GM18861 (cell line): Measurements from ENCODE around the gene COX17.
"Not testable (repeated sequence)": the region's sequence is repeated elsewhere in the genome, so short reads cannot be mapped to it uniquely, and the experiment has no call there.

Experiments
- ATAC-seq: cut with Tn5 transposase; IDR thresholded peaks from one replicate; pipeline ENCODE4 v1.9.1; 2021; ENCODE audit not compliant: unreplicated experiment

The COX17 gene, protein sequence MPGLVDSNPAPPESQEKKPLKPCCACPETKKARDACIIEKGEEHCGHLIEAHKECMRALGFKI

DNA sequence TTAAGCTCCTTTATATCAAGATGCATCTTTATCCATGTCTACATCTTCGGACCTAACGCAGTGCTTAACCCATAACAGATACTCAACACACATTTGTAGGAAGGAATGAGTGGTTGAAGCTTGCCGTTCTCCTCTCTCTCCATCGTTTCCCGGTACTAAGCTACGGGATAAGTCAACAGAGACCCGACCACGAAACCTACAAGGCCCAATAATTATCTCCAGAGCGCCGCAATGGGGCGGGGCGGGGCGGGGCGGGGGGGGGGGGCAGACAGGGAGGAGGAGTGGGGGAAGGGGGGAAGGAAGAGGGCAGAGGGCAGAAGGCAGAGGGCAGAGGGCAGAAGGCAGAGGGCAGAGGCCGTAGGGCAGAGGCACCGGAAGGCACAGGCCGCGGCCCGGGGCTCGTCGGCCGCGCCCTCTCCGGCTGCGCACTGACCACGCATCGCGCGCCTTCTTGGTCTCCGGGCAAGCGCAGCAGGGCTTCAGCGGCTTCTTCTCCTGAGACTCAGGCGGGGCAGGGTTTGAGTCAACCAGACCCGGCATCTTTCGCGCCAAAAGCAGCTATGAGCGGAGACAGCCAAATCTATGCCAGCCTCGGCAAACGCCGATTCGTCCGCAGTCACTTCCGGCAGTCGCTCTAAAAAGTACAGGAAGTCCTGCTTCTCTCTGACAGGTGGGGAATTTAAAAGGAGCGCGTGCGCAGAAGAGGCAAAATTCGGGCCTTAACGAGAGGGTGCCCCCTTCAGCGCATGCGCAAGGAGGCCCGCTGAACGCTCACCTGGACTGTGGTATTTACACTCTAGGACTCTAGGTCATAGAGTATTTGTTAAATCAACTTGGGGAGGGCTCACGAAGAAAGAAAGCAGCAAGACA lies at the start of gene COX17:
Gene COX17 (minus strand): TSS at position 636 of the 870 bp plus-strand sequence. CDS start 96 bp downstream, at position 540.
- peak; percentile 82 for ATAC-seq

DNA sequence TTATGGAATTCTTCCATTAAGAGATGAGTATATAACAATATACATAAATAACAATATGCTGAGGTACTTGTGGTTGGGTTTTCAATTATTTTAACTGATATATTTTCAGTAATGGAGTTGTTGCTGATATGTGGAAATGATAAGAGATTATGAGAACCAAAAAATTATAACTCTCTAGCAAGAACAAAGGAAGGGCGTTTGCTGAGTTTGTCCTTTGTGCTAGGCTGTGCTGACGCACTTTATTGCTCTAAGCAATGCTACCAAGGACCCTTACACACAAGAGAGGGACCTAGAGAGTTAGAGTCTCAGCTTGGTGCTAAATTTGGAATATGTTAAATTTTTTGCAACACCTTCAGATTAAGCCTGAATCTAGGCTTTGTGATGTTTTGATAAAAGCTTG lies 49.7 kb upstream of the COX17 start:
- ATAC-seq, result no peak

DNA sequence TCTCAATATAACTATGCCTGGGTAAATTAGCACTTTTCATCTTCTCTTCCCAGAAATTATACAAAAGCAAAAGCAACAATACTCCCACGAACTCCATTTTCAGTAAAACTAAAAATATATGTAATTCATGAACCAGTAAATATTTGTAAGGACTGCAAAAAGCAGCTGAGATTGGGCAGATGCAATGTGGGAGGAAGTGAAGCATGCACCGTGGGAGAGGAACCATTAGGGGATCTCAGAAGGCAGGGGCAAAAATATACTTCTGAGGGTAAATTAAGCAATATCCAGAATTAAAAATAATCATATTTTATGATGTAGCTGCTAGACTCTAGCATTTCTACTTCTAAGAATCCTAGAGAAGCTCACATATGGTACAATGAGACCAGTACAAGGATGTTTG lies 45.8 kb upstream of the COX17 start:
- no peak for ATAC-seq

DNA sequence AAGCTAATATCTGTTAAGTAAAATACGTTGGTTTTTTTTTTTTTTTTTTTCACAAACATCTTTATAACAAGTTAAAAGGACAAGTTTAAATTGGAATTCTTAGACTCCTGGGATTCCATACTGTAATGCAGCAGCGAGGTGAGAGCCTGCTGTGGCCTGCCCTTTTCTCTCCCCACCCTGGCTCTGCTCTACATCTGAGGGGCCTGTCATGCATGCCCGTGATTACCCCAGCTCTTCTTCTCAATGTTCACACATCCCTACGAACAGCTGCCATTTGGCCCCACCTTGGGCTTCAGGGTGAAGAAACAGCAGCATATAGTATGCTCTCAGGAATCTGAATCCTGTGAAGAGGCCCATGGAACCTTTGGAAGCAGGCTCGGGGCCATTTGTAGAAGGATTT lies 40.3 kb upstream of the COX17 start:
- no peak for ATAC-seq

DNA sequence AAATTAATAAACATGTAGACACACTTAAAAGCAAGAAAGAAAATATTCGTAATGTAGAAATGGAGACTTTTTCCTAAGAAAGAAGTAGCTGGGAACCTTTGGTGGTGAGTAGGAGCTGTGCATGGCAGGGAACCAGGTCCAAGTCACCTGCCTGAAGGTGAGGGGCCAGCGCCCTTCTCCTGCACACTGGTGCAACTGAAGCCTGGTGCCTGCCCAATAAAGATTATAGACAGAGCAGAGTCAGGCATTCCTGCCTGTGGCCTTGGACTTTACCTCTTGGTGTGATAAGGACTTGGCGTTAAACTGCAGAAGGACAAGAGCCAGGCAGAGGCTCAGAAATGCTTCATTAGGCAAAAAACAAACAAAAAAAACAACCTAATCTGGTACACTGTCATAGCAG lies 39.8 kb upstream of the COX17 start:
- no peak for ATAC-seq

DNA sequence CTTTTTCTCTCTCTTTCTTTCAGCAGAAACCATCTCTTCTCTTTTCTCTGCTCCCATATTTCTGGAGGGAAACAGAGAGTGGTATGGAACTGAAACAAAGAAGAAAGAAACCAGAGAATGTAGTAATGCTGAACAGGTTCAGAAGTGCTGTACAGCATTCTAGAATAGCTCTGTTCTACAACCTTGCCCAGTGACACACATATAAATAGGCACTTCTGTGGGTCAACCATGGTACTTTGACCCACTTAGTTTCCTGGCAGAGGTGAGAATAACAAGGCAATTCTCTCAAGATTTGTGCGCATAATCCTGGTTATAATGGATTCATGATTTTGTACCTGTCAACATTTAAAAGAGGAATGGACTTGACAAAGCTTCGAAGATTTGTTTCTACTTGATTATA lies 37.9 kb upstream of the COX17 start:
- no peak for ATAC-seq

DNA sequence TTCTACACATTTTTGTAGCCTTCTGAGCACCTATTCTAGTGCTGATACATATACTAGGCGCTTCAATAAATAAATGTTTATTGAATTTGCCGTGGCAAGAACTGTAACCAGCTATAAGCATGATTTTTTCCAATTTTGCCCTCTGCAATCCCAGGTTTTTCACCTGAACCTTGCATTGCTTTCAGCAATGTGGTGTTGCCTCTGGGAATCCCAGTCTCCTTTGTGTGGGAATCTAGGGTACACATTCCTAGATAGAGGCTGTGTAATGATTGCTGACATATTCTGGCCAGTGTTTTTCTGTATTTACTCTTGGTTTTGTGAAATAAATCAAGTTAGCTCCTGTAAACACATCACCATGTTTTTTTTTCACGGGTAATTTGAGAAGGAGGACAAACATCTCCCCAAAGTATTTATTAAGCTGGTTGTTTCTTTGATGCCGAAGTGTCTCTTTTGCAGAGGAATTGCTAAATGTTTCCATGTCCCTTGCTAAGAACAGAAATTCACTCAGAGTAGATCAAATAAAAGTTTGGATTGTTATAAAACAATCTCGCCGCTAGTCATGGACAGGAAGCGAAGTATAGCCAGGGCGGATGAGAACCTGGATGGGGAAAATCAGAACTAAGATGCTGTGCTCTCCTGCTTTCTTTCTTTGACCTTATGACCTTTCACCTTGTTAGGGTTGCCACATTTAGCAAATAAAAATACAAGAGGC lies 26.8 kb upstream of the COX17 start:
- no peak for ATAC-seq

DNA sequence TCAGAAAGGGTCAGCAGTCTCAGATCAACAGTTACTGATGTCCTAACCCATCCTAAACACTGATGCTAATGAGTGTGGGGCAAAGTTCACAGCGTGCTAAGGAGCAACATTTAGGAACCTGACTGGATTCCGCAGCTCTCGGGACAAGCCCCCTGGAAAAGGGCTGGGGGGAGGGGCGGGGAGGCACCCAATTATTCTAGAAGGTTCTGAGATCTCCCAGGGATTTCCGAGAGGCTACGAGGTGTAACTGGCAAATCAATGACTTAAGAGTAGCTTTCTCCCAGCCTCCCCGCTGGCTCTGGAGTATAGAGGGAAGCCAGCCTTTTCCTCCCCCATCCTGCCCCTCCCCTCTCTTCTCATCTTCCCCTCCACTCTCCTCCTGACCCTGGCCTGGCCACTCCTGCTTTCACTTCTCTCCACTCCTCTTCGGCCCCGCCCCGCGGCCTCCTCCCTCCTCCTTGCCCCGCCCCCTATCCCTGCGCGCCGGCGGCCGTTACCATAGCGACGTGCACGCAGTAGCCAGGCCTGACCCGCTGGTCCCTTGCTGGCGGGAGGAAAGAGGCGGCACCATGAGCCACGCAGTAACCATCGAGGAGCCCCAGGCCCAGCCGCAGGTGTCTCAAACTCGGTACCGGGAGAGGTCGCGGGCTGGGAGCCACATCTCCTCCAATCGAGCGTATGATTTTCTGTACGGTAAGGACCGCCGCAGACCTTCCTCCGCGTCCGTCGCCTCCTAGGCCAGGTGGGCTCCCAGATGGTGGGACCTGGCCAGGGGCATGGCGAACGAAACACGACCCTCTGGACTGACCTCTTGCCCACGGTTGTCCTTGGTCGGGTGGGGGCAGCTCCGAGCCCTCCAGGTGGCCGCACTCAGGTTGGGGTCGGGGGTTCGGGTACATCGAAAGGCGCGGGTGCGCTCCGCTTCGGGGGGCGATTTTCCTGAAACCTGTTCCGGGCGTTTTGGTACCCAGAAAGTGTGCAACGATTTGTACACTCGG lies 25.6 kb upstream of the COX17 start, which contains the start of gene CFAP91:
Gene CFAP91 (plus strand): TSS at position 493 of the 998 bp plus-strand sequence. CDS start 77 bp downstream, at position 570.
- peak; percentile 56 for ATAC-seq

DNA sequence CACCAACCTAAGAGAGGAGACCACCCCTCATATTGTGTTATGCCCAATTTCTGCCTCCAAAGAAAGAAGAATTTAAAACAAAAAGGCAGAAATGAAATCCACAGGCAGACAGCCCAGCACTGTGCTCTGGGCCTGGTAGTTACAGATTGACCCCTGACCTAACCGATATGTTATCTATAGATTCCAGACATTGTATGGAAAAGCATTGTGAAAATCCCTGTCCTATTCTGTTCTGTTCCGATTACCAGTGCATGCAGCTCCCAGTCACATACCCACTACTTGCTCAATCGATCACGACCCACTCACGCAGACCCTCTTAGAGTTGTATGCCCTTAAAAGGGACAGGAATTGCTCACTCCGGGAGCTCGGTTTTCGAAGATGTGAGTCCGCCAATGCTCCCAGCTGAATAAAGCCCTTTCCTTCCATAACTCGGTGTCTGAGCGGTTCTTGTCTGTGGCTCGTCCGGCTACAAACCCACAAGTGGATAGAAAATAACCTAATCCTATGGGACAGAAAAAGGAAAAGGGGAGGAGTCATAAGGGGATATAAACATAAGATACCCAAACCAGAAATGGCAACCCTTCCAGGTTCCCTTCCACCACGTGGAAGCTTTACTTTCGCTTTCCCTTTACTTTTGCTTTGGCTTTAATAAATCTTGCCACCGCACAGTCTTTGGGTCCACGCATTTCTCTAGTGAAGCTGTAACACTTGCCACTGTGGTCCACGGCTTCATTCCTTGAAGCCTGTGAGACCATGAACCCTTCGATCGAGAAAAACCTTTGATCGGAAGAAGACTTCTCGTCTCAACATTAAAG lies 23.9 kb upstream of the COX17 start:
- no peak for ATAC-seq

DNA sequence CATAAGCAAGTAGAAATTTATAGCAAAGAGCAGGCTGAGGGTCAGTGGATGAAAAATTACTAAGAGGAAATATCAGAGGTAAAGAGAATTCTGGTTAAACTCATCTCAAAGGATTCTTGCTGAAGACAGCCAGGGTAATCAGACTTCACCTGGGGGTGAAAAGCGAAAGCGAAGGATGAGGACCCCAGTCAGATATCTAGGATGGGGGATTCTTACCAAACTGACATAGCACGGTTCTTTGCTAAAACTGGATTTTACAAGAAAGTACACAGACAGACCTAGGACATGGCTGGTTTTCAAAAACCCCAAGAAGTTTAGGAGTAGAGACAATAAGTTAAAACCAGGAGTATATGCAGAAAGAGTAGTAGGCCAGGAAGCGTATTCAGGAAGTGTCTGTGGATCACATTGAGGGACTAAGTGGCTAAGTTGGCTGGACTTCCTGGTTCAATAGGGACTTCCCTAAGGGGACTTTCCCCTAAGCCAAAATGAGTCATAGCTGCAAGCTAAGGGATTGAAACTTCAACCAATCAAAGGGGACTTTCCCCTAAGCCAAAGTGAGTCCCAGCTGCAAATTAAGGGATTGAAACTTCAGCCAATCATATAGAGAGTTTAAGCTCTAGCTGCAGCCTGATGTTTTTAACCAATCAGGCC lies 23.2 kb upstream of the COX17 start:
- ATAC-seq, result peak; percentile 28

DNA sequence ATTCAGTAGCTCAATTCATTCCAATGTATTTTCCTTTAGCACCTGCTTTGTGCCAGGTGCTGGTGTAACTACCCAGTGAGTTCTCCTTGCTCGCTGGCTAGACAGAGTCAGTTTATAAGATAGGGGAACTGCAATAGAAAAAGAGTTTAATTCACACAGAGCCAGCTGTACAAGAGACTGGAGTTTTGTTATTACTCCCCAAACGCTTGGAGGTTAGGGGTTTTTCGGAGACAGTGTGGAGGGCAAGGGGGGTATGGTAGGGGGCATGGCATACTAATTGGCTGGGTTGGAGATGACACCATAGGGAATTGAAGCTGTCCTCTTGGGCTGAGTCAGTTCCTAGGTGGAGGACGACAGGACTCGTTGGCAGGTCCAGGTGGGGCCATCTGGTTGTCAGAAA lies 20.2 kb upstream of the COX17 start:
- ATAC-seq, result peak; percentile 62

DNA sequence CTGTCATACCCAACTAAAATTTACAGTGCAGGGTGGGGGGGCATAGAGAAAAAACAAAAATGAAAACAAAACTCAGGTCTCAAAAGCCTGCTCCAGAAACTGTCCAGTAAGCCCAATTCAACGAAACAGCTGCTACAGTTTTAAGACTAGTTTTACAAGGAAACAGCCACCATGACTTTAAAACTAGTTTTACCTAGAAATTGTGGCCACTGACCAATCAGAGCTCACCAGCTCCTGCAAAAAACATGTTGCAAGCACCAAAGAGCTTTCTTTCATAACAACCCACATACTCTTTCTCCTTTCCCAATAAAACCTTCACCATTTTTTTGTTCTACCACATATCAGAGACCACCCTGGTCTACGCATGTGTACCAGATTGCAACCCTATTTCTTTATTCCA lies 18.3 kb upstream of the COX17 start:
- no peak for ATAC-seq

DNA sequence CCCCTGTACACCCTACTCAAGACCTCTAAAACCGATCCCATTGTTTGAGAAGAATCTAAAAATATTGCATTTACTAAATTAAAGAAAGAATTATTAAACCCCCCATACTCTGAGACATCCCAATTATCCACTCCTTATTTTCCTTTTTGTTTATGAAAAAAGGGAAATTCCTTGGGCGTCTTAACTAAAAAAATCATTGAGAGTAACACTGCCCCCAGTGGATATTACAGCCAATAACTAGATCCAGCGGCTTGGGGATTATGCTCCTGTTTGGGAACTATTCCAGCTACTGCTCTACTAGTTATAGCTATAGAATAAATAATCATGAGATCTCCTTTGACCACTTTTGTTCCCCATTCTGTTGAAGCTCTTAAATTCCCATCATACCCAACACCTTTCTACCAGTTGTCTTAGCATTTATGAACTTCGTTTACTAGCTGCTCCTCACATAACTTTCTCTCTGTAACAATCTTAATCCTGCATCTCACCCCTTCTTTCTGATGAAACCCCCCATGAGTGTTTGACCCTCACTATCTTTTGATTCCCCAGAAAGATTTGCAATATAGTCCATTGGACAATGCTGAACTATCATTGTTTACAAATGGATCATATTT lies 12.9 kb upstream of the COX17 start:
- no peak for ATAC-seq

DNA sequence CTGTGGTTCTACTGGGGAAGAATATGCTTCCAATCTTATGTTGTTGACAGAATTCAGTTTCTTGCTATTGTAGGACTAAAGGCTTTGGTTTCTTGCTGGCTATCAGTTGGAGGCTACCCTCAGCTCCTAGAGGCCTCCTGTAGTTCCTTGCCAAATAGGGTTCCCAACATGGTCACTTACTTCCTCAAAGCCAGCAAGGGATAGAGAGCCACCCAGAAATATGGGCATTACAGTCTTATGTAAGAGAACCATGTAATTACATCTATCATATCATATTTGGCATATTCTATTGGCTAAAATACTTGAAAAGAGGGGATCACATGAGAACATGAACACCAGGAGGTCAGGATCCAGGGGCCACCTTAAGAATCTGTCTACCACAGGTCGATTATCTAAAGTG lies 6.2 kb upstream of the COX17 start:
- no peak for ATAC-seq

DNA sequence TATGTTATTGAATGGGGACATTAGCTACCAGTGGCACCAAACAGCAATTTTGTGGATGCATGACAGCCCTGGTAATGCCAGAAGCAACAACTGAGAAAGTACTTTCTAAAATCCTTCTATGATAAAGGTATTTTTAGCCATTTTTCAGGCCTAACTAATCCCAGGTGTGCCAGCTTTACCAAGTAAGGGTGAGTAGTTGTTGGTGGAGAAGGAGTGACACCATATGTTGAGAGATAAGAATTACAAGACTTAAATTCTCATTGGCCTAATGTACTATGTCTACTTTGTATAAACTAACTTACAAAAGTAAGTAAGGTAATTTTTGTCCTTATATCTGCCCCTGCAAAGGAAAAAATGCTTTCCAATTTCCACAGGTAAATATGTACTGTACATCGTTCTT lies 4.1 kb upstream of the COX17 start:
- no peak for ATAC-seq

DNA sequence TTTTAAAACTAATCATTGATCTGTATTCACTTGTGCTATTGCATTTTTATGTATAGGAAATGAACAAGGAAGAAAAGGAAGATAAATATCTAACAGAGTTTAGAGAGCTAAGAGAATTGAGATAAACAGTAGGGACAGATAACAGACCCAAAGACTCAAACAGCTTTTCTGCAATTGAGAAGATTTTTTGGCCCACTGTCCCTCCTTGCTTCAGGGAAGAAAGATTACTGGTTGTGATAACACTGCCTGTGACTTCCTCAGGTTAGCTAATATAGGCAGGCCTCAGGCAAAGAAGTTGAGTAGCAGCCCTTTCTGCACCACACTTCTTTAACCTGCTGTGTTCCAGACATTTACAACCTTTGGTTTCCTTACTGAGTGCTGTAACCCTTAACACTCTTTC lies 2.7 kb upstream of the COX17 start:
- no peak for ATAC-seq

DNA sequence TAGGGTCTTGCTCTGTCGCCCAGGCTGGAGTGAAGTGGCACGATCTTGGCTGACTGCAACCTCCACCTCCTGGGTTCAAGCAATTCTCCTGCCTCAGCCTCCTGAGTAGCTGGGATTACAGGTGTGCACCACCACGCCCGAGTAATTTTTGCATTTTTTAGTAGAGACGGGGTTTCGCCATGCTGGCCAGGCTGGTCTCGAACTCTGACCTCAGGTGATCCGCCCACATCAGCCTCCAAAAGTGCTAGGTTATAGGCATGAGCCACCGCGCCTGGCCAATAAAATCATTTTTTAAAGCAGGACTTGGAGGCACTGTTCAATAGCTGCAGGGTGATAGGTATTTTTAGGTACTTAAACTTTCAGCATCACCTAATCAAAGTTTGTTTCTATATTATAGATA lies 1.0 kb upstream of the COX17 start:
- not testable (repeated sequence) for ATAC-seq

DNA sequence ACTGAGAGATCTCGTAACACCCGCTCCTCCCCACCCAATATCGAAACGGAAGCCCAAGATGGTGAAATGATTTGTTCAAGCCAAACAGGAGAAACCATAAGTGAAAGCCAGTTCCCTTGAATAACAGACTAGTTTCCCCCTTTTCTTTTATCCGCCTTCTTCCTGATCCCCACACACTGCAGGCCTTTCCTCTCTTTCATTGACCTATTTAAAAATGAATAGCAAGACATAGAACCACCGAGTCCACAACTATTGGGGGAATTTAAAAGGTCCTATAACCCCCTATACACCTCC lies 382 bp upstream of the COX17 start:
- ATAC-seq, result no peak

DNA sequence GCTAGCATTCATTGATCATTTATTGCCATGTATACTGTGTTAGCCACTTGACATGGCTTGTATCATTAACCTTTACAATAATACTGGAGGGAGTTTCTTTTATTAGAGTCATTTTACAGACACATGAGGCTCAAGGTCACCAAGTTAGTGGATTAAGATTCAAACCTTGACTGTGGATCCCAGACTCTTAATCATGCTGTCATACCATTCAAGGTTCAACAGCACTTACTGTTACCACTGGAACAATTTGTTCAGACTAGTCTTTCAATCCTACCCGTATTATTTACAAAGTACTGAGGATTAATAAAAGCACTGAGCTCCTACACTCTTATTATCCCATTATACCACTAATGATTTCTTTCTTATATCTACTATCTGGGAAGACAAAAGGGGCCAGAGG lies 1.2 kb downstream of the COX17 start:
- ATAC-seq, result no peak
